ENCODE data around the gene GPD1L. TPM values are rescaled to one million over a fixed set of nuclear protein-coding genes. Genes with fewer than 3 reads are reported as not detected.
"Not testable (repeated sequence)": the region's sequence is repeated elsewhere in the genome, so short reads cannot be mapped to it uniquely, and the experiment has no call there.

The GPD1L gene
- total RNA-seq, 3 donors from 2014 or later, result 13.3 to 13.8 (median 13.8) TPM

- H3K36me3 Mint-ChIP-seq (ENCODE audit: insufficient read depth), result peaks cover 30% of the 10 kb centered on the region
- DNase-seq (no peak), ATAC-seq (no peak)
- H3K4me3 Mint-ChIP-seq, result no peak overlapping the region
- H3K4me1 Mint-ChIP-seq (ENCODE audit: low read depth), result peaks cover 6% of the 10 kb centered on the region
- H3K27me3 Mint-ChIP-seq (ENCODE audit: low read depth), result no peaks in the 10 kb centered on the region
- H3K9me3 Mint-ChIP-seq, result peaks cover 15% of the 10 kb centered on the region
Measured at GRCh38 chr3:32172420-32172819, 66.0 kb downstream of the GPD1L start.

- Mint-ChIP-seq H3K9me3 (peaks cover 12% of the 10 kb centered on the region), H3K4me1 (ENCODE audit: low read depth) (peaks cover 13% of the 10 kb centered on the region), H3K4me3 (no peak overlapping the region), H3K36me3 (ENCODE audit: insufficient read depth) (peaks cover 13% of the 10 kb centered on the region), H3K27me3 (ENCODE audit: low read depth) (no peaks in the 10 kb centered on the region)
- ATAC-seq, result no peak
- peak; percentile 48 for DNase-seq
Measured at GRCh38 chr3:32175607-32176197, 69.3 kb downstream of the GPD1L start.

- peak; percentile 73 to 74 for ATAC-seq
- Mint-ChIP-seq H3K27me3 (ENCODE audit: low read depth) (no peaks in the 10 kb centered on the region), H3K36me3 (ENCODE audit: insufficient read depth) (peaks cover 5% of the 10 kb centered on the region), H3K9me3 (peaks cover 3% of the 10 kb centered on the region), H3K4me1 (ENCODE audit: low read depth) (peaks cover 13% of the 10 kb centered on the region), H3K4me3 (peak overlapping the region; percentile 39)
- DNase-seq, result peak; percentile 46
Measured at GRCh38 chr3:32176989-32177701, 70.7 kb downstream of the GPD1L start.

- H3K4me1 Mint-ChIP-seq (ENCODE audit: low read depth), result peaks cover 13% of the 10 kb centered on the region
- H3K27me3 Mint-ChIP-seq (ENCODE audit: low read depth), result no peaks in the 10 kb centered on the region
- peaks cover 2% of the 10 kb centered on the region for H3K36me3 Mint-ChIP-seq (ENCODE audit: insufficient read depth)
- peak overlapping the region; percentile 39 for H3K4me3 Mint-ChIP-seq
- no peaks in the 10 kb centered on the region for H3K9me3 Mint-ChIP-seq
- DNase-seq, result peak; percentile 28
- peak; percentile 74 to 76 for ATAC-seq
Measured at GRCh38 chr3:32177702-32178198, 71.3 kb downstream of the GPD1L start.

- ATAC-seq (no peak), DNase-seq (no peak)
- no peaks in the 10 kb centered on the region for H3K36me3 Mint-ChIP-seq (ENCODE audit: insufficient read depth)
- H3K27me3 Mint-ChIP-seq (ENCODE audit: low read depth), result no peaks in the 10 kb centered on the region
- H3K9me3 Mint-ChIP-seq, result no peaks in the 10 kb centered on the region
- H3K4me1 Mint-ChIP-seq (ENCODE audit: low read depth), result peaks cover 13% of the 10 kb centered on the region
- H3K4me3 Mint-ChIP-seq, result no peak overlapping the region
Measured at GRCh38 chr3:32180141-32180784, 73.8 kb downstream of the GPD1L start.

GRCh38 chr3:32181365-32181764 lies 74.9 kb downstream of the GPD1L start:
- DNase-seq (no peak), ATAC-seq (no peak)
- H3K9me3 Mint-ChIP-seq, result no peaks in the 10 kb centered on the region
- H3K4me1 Mint-ChIP-seq (ENCODE audit: low read depth), result peaks cover 13% of the 10 kb centered on the region
- H3K36me3 Mint-ChIP-seq (ENCODE audit: insufficient read depth), result no peaks in the 10 kb centered on the region
- H3K27me3 Mint-ChIP-seq (ENCODE audit: low read depth), result no peaks in the 10 kb centered on the region
- H3K4me3 Mint-ChIP-seq, result no peak overlapping the region

- Mint-ChIP-seq H3K4me1 (ENCODE audit: low read depth) (peaks cover 13% of the 10 kb centered on the region), H3K9me3 (no peaks in the 10 kb centered on the region), H3K36me3 (ENCODE audit: insufficient read depth) (no peaks in the 10 kb centered on the region), H3K4me3 (no peak overlapping the region), H3K27me3 (ENCODE audit: low read depth) (no peaks in the 10 kb centered on the region)
- DNase-seq (no peak), ATAC-seq (no peak)
Measured at GRCh38 chr3:32181796-32182195, 75.4 kb downstream of the GPD1L start.

- H3K9me3 Mint-ChIP-seq, result no peaks in the 10 kb centered on the region
- DNase-seq, result no peak
- ATAC-seq, result no peak
- H3K4me3 Mint-ChIP-seq, result no peak overlapping the region
- H3K4me1 Mint-ChIP-seq (ENCODE audit: low read depth), result no peaks in the 10 kb centered on the region
- H3K36me3 Mint-ChIP-seq (ENCODE audit: insufficient read depth), result no peaks in the 10 kb centered on the region
- no peaks in the 10 kb centered on the region for H3K27me3 Mint-ChIP-seq (ENCODE audit: low read depth)
Measured at GRCh38 chr3:32184187-32184730, 77.8 kb downstream of the GPD1L start.

GRCh38 chr3:32186097-32186496 lies 79.7 kb downstream of the GPD1L start:
- H3K4me3 Mint-ChIP-seq, result no peak overlapping the region

GRCh38 chr3:32186876-32187275 lies 80.5 kb downstream of the GPD1L start:
- peaks cover 3% of the 10 kb centered on the region for H3K27me3 Mint-ChIP-seq (ENCODE audit: low read depth)
- H3K4me3 Mint-ChIP-seq, result no peak overlapping the region
- H3K36me3 Mint-ChIP-seq (ENCODE audit: insufficient read depth), result no peaks in the 10 kb centered on the region
- H3K9me3 Mint-ChIP-seq, result no peaks in the 10 kb centered on the region
- DNase-seq (no peak), ATAC-seq (no peak)
- no peaks in the 10 kb centered on the region for H3K4me1 Mint-ChIP-seq (ENCODE audit: low read depth)

More at GRCh38 chr3:32186097-32186496, 79.7 kb downstream of the GPD1L start:
- H3K36me3 Mint-ChIP-seq (ENCODE audit: insufficient read depth), result no peaks in the 10 kb centered on the region
- peaks cover 3% of the 10 kb centered on the region for H3K27me3 Mint-ChIP-seq (ENCODE audit: low read depth)
- no peaks in the 10 kb centered on the region for H3K9me3 Mint-ChIP-seq
- no peaks in the 10 kb centered on the region for H3K4me1 Mint-ChIP-seq (ENCODE audit: low read depth)
- ATAC-seq (no peak), DNase-seq (no peak)

GRCh38 chr3:32189693-32190092 lies 83.3 kb downstream of the GPD1L start:
- H3K9me3 Mint-ChIP-seq, result no peaks in the 10 kb centered on the region
- ATAC-seq, result no peak

GRCh38 chr3:32190556-32190955 lies 84.1 kb downstream of the GPD1L start:
- not testable (repeated sequence) for H3K36me3 Mint-ChIP-seq (ENCODE audit: insufficient read depth); H3K4me1 Mint-ChIP-seq (ENCODE audit: low read depth); H3K27me3 Mint-ChIP-seq (ENCODE audit: low read depth); ATAC-seq; H3K4me3 Mint-ChIP-seq; DNase-seq; H3K9me3 Mint-ChIP-seq

More at GRCh38 chr3:32189693-32190092, 83.3 kb downstream of the GPD1L start:
- DNase-seq, result no peak
- H3K4me3 Mint-ChIP-seq, result no peak overlapping the region
- no peaks in the 10 kb centered on the region for H3K36me3 Mint-ChIP-seq (ENCODE audit: insufficient read depth)
- H3K27me3 Mint-ChIP-seq (ENCODE audit: low read depth), result peaks cover 4% of the 10 kb centered on the region
- no peaks in the 10 kb centered on the region for H3K4me1 Mint-ChIP-seq (ENCODE audit: low read depth)

- Mint-ChIP-seq H3K9me3 (no peaks in the 10 kb centered on the region), H3K27me3 (ENCODE audit: low read depth) (peaks cover 12% of the 10 kb centered on the region)
- no peak for ATAC-seq
Measured at GRCh38 chr3:32193101-32193500, 86.7 kb downstream of the GPD1L start.

GRCh38 chr3:32194653-32195052 lies 88.2 kb downstream of the GPD1L start:
- Mint-ChIP-seq H3K9me3 (no peaks in the 10 kb centered on the region), H3K27me3 (ENCODE audit: low read depth) (peaks cover 20% of the 10 kb centered on the region), H3K36me3 (ENCODE audit: insufficient read depth) (no peaks in the 10 kb centered on the region), H3K4me1 (ENCODE audit: low read depth) (no peaks in the 10 kb centered on the region), H3K4me3 (no peak overlapping the region)
- ATAC-seq, result no peak
- no peak for DNase-seq

More at GRCh38 chr3:32193101-32193500, 86.7 kb downstream of the GPD1L start:
- Mint-ChIP-seq H3K4me3 (no peak overlapping the region), H3K36me3 (ENCODE audit: insufficient read depth) (no peaks in the 10 kb centered on the region), H3K4me1 (ENCODE audit: low read depth) (no peaks in the 10 kb centered on the region)
- DNase-seq, result no peak

All from activated T-cell treated with anti-CD3 and anti-CD28 coated beads, Interleukin-2, amount 50 U/mL, for 4 hours (primary cell).